Measurements from ENCODE around the gene ATP5F1B.

DNA sequence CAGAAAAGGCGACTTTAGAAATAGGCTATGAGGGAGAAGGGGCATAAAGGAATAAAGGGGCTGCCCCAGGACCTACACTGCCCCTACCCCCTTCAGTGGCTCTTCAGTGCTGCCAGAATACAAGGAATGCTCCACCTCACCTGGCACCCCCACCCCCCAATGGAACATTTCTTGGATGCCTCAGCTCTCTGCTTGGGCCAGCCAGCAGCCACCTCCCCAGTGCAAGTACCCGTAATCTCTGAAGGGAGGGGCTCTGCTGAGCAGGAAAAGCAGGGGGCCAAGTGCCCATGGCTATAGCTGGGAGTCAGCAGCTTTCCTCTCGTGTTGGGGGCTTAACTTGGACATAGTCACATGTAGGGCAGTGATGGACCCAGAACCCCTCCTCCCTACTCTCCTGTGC, 49.0 kb downstream of the ATP5F1B start:
- TF ChIP-seq CTCF (IDR thresholded peaks at IDR 0.05) (no peak), POLR2A (IDR thresholded peaks at IDR 0.05) (no peak)

Data from lower leg skin (tissue), 3 donors.